Gastrocnemius medialis (tissue), 4 donors: ENCODE results near the gene CRYGN.

ENCODE experiments used
- CTCF ChIP-seq, 5 experiments: fragments of 450-650 bp in 3 of 5; fragments of 200-600 bp in 2 of 5; sonication (generic) in 2 of 5; IDR thresholded peaks in 4 of 5; conservative IDR thresholded peaks in 1 of 5; 1 replicate in 4 of 5; 2 replicates in 1 of 5; pipeline ENCODE4 v1.5.1; 2016 to 2019; ENCODE audit warnings: antibody characterized with exemption in 5 of 5, mild to moderate bottlenecking in 3 of 5, moderate library complexity in 3 of 5
- POLR2A ChIP-seq, 2 donors: fragments of 450-650 bp; IDR thresholded peaks; one replicate each; pipeline ENCODE4 v1.6.1; 2017; ENCODE audit warnings: antibody characterized with exemption in 2 of 2, mild to moderate bottlenecking in 2 of 2, moderate library complexity in 2 of 2

- TF ChIP-seq CTCF (IDR thresholded peaks at IDR 0.05 in 4 of 5, conservative IDR thresholded peaks at IDR 0.05 in 1 of 5) (no peak), POLR2A (IDR thresholded peaks at IDR 0.05) (no peak)
Observed at GRCh38 chr7:151430391-151431205, 9.3 kb downstream of the CRYGN start.
